ENCODE data around the gene TM4SF4. TPM values are rescaled to one million over a fixed set of nuclear protein-coding genes. Genes with fewer than 3 reads are reported as not detected.

Gene TM4SF4
- total RNA-seq, 2 donors from 2014 or later = 53.2 to 149 TPM

GRCh38 chr3:149472030-149472797, 2.3 kb upstream of the TM4SF4 start:
- no peak overlapping the region for H3K4me3 ChIP-seq
- no peak for DNase-seq
- WGBS, 2 donors = 47 to 49% methylated on average over 2 of the region's 2 CpGs
- TF ChIP-seq POLR2A (IDR thresholded peaks at IDR 0.05) (no peak), CTCF (IDR thresholded peaks at IDR 0.05) (no peak)
- peaks cover 88% of the 10 kb centered on the region for H3K4me1 ChIP-seq
- H3K27me3 ChIP-seq = no peaks in the 10 kb centered on the region
- no peaks in the 10 kb centered on the region for H3K36me3 ChIP-seq (replicated peaks in 1 of 2; ENCODE audit: insufficient read depth in 1 of 2, low read depth in 2 of 2)
- peak; percentile 18 for ATAC-seq
- H3K27ac ChIP-seq = peak overlapping the region; percentile 37 to 80 (median 76)
- intact Hi-C loops (cut with DNase I) = no loop called here
- H3K9me3 ChIP-seq = no peaks in the 10 kb centered on the region

- WGBS, 2 donors = 34 to 35% methylated on average over 7 of the region's 7 CpGs
- no peaks in the 10 kb centered on the region for H3K36me3 ChIP-seq (replicated peaks in 1 of 2; ENCODE audit: insufficient read depth in 1 of 2, low read depth in 2 of 2)
Measured at GRCh38 chr3:149473357-149474249, 894 bp upstream of the TM4SF4 start.

GRCh38 chr3:149475451-149476060, 1.1 kb downstream of the TM4SF4 start:
- Histone ChIP-seq H3K36me3 (replicated peaks in 1 of 2; ENCODE audit: insufficient read depth in 1 of 2, low read depth in 2 of 2) (no peaks in the 10 kb centered on the region), H3K9me3 (no peaks in the 10 kb centered on the region), H3K27ac (peak overlapping the region; percentile 46 to 80 (median 76)), H3K4me3 (no peak overlapping the region), H3K4me1 (peaks cover 73% of the 10 kb centered on the region), H3K27me3 (no peaks in the 10 kb centered on the region)
- no peak for TF ChIP-seq POLR2A (IDR thresholded peaks at IDR 0.05)
- TF ChIP-seq CTCF (IDR thresholded peaks at IDR 0.05) = no peak
- 69 to 76% methylated on average over 7 of the region's 7 CpGs for WGBS, 2 donors
- ATAC-seq = no peak
- intact Hi-C loops (cut with DNase I) = no loop called here
- no peak for DNase-seq

More at GRCh38 chr3:149473357-149474249, 894 bp upstream of the TM4SF4 start:
- Histone ChIP-seq H3K27me3 (no peaks in the 10 kb centered on the region), H3K4me3 (no peak overlapping the region), H3K4me1 (peaks cover 76% of the 10 kb centered on the region), H3K27ac (peak overlapping the region; percentile 37 to 80 (median 76)), H3K9me3 (no peaks in the 10 kb centered on the region)
- peak; percentile 84 for ATAC-seq
- DNase-seq = peak; percentile 70 to 89 (median 81)
- TF ChIP-seq CTCF (IDR thresholded peaks at IDR 0.05) = no peak
- TF ChIP-seq POLR2A (IDR thresholded peaks at IDR 0.05) = no peak
- intact Hi-C loops (cut with DNase I) = no loop called here

- no peak for TF ChIP-seq POLR2A (IDR thresholded peaks at IDR 0.05)
- TF ChIP-seq CTCF (IDR thresholded peaks at IDR 0.05) = no peak
- Histone ChIP-seq H3K9me3 (no peaks in the 10 kb centered on the region), H3K4me1 (peaks cover 69% of the 10 kb centered on the region), H3K27ac (peak overlapping the region in 3 of 4 donors; percentile 75 to 80 (median 77)), H3K4me3 (no peak overlapping the region), H3K36me3 (replicated peaks in 1 of 2; ENCODE audit: insufficient read depth in 1 of 2, low read depth in 2 of 2) (no peaks in the 10 kb centered on the region), H3K27me3 (no peaks in the 10 kb centered on the region)
- intact Hi-C loops (cut with DNase I) = no loop called here
- WGBS, 2 donors = 79 to 88% methylated on average over 4 of the region's 4 CpGs
- ATAC-seq (no peak), DNase-seq (no peak)
Measured at GRCh38 chr3:149476225-149476624, 1.7 kb downstream of the TM4SF4 start.

Measured in body of pancreas (tissue), 4 donors.